Lower leg skin (tissue), 4 donors: ENCODE measurements around the gene MVD. TPM values are rescaled to one million over a fixed set of nuclear protein-coding genes. Genes with fewer than 3 reads are reported as not detected.

Experiments
- DNase-seq, 2 donors: peaks; one replicate each; pipeline ENCODE4 v3.0.0-alpha.2; 2019; ENCODE audit warnings: low spot score in 2 of 2
- H3K4me3 ChIP-seq: fragments of 200-600 bp; sonication (generic); 2 replicates; pipeline ENCODE4 v1.5.1; 2017; ENCODE audit warnings: mild to moderate bottlenecking, low read depth; ENCODE audit not compliant: poor library complexity, severe bottlenecking
- POLR2A ChIP-seq, 2 donors: fragments of 450-650 bp; IDR thresholded peaks; one replicate each; pipeline ENCODE4 v1.6.1; 2016 to 2017; ENCODE audit warnings: antibody characterized with exemption in 2 of 2, mild to moderate bottlenecking in 1 of 2, moderate library complexity in 1 of 2
- WGBS, 2 donors: methylation state at CpG; one replicate each; pipeline ENCODE4 v1.1.5; 2018; 5-methylcytosine and 5-hydroxymethylcytosine counted together
- intact Hi-C: fragments of 100-400 bp; cut with DNase I; formaldehyde crosslinking; loops from one replicate; pipeline ENCODE4 v1.15.0; 2023; ENCODE audit warnings: low total_unique reads
- total RNA-seq, 4 donors: library from RNA; depleted of rRNA; stranded (reverse); fragments of >200 nt; gene quantifications; one replicate each; pipeline ENCODE4 v1.1.0, GENCODE V29; 2016
- TF ChIP-seq, protein P1 (sequence below), 3 donors: fragments of 450-650 bp; IDR thresholded peaks; one replicate each; pipeline ENCODE4 v1.5.1; 2016; ENCODE audit warnings: antibody characterized with exemption in 3 of 3, mild to moderate bottlenecking in 3 of 3, moderate library complexity in 2 of 3

The MVD gene
- total RNA-seq, 4 donors from 2014 or later, result 40.2 to 93.5 (median 67.1) TPM

DNA sequence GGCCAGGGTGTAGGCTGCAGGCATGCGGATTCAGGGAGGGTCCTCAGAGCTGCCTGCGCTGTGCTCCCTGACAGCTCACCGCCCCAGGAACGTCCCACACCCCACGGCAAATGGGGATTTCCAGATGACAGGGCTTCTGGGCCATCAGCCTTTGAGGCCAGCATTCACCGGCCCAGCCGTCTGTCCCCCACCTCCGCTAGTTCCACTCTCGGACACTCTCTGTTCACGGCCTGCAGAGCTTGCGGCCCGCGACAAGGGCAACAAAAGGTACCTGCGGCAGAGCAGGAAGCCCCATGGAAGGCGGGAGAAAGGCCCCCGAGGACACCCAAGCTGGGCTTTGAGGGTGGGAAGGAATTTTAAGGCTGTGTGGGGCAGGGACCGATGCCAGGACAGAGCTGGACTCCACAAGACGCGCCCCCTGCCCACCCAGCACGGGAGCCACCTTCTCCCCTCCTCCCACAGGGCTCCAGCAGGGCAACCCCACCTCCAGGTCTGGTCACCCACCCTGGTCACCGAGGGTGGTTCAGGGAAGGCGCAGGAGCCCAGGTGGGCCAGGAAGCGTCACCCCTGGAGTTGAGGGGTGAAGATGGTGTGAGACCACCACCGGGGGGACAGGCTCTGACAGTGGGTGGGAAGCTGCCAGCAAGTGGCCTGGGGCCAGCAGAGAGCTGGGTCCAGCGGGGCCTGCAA is 6.5 kb downstream of the MVD start:
- no peak overlapping the region for H3K4me3 ChIP-seq
- TF ChIP-seq, protein P1, sequence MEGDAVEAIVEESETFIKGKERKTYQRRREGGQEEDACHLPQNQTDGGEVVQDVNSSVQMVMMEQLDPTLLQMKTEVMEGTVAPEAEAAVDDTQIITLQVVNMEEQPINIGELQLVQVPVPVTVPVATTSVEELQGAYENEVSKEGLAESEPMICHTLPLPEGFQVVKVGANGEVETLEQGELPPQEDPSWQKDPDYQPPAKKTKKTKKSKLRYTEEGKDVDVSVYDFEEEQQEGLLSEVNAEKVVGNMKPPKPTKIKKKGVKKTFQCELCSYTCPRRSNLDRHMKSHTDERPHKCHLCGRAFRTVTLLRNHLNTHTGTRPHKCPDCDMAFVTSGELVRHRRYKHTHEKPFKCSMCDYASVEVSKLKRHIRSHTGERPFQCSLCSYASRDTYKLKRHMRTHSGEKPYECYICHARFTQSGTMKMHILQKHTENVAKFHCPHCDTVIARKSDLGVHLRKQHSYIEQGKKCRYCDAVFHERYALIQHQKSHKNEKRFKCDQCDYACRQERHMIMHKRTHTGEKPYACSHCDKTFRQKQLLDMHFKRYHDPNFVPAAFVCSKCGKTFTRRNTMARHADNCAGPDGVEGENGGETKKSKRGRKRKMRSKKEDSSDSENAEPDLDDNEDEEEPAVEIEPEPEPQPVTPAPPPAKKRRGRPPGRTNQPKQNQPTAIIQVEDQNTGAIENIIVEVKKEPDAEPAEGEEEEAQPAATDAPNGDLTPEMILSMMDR (IDR thresholded peaks at IDR 0.05), result no peak
- no peak for TF ChIP-seq POLR2A (IDR thresholded peaks at IDR 0.05)
- DNase-seq, result no peak
- 83 to 84% methylated on average over 25 of the region's 25 CpGs for WGBS, 2 donors
- intact Hi-C loops, result no loop called here

DNA sequence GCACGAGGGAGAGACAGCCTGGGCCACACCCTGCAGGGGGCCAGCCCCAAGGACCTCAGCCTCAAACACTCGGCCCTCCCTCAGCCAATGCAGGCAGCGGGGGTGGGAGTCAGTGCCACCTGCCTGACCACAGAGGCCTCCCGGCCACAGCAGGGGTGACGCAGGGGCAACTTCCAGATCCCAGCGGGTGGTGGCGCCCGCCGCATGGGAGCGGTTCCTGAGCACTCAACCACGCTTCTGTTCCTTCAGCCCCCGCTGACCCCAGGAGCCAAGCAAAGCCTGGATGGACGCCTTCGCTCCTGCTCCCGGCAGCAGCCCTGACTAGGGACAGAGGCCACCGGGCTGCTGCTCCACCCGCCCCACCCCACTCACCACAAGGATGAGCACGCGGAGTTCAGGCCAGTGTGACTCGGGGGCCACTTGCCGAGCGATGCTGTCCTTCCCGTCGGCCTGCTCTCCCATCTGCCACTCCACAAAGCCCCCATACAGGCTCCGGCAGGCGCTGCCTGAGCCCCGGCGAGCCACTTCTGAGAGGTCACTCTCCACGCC is 7.1 kb downstream of the MVD start:
- no peak for TF ChIP-seq POLR2A (IDR thresholded peaks at IDR 0.05)
- TF ChIP-seq, protein P1 (IDR thresholded peaks at IDR 0.05), result no peak
- DNase-seq, result no peak
- intact Hi-C loops, result no loop called here
- no peak overlapping the region for H3K4me3 ChIP-seq
- 92 to 95% methylated on average over 28 to 29 of the region's 29 CpGs for WGBS, 2 donors

DNA sequence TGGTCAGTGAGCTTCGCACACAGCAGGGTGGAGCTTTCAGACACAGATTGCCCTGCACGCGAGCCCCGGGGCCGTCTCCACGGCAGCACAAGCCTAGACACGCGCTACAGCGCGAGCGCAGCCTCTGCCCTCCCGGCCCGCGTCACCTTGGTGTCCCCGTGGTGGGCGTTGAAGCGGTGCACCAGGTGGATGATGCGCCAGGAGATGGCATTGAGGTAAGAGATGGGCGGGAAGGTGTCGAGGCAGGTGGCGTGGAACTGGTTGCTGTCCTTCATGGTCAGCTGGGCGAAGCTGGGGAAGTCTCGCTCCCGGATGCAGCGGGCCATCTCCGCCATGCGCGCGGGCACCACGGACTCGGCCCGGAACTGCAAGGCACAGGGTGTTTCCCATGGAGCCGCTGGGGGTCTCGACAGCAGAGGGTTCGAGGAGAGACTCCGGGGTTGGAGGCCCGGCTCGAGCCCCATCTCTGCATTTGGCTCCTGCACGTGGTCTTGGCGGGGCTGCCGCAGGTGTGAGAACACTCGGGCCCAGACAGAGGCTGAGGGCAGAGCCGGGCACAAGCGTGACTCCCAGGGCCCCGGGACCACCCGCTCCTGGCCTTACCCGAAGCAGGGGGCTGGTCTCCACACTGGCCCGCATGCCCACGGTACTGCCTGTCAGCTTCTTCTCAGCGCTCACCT is 7.7 kb downstream of the MVD start:
- TF ChIP-seq, protein P1 (IDR thresholded peaks at IDR 0.05), result no peak
- TF ChIP-seq POLR2A (IDR thresholded peaks at IDR 0.05), result no peak
- WGBS, 2 donors, result 93 to 94% methylated on average over 45 to 50 of the region's 50 CpGs
- no peak overlapping the region for H3K4me3 ChIP-seq
- intact Hi-C loops, result no loop called here
- DNase-seq, result no peak

DNA sequence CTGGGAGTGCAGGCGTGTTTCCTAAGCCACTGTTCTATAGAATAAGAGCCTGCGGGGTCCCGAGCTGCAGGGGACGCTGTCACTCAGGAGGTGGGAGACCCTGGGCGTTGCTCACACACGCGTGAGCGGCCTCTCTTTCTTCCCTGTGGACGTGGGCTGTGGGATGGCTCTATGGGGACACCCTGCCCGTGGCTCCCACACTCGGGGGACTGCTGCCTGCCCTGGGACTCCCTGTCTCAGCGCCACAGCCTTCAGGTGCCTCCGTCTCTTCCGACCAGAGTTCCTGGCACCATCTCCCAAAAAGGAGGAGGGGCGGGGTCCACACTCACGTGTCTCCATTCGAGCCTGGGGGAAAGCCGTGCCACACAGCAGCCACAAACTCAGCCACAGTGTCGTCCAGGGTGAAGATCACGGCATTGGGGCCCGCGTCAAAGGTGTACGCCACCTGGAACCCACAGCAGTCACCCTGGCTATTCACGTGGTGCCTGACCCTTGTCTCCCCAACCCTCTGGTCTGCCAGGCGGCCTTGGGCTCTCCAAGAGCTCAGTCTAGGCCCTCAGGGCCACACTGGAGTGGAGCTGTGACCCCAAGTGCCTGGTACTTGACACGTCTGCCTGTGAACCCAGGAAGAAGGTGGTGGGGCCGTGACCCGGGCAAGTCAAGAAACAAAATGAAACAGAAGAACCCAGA is 8.4 kb downstream of the MVD start:
- DNase-seq, result no peak
- 89% methylated on average over 23 to 28 of the region's 28 CpGs for whole genome bisulfite sequencing, 2 donors
- intact Hi-C loops, result no loop called here
- TF ChIP-seq POLR2A (IDR thresholded peaks at IDR 0.05), result no peak
- TF ChIP-seq, protein P1 (IDR thresholded peaks at IDR 0.05), result no peak
- H3K4me3 ChIP-seq, result no peak overlapping the region

DNA sequence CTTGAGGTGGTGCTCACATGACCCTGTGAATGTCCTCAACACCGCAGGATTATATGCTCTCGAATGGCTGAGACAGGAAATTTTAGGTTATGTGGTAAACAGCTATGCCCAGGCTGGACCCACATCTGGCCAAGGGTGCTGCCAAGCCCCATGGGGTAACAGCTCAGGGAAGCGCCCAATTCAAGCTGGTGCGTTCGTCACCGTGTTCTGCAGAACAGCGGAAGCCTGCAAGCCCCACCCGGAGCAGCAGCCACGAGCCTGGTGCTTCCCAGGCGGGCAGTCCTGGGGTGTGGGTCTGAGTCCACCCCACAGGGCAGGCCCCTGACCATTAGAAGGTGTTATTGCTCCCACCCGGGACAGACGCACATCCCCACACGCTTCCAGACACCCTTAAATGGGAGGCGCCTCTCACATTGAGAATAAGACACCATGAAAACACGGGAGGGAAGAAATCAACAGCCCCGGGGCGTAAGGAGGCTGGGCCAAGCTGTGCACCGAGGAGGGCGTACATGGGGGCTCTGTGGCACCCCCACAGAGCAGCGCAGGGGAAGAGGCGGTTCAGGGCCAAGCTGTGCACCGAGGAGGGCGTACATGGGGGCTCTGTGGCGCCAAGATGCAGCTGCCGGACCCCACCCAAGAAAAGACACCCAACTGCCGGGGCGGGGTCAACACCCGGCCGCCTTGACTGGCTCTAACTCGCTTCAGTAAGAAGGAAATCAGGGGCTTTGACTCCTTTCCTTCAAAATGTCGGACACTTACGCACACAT is 9.1 kb downstream of the MVD start:
- 72 to 76% methylated on average over 32 of the region's 32 CpGs for WGBS, 2 donors
- intact Hi-C loops, result no loop called here
- H3K4me3 ChIP-seq, result no peak overlapping the region
- TF ChIP-seq POLR2A (IDR thresholded peaks at IDR 0.05), result no peak
- TF ChIP-seq, protein P1 (IDR thresholded peaks at IDR 0.05), result no peak
- DNase-seq, result no peak
